Measurements from ENCODE around the gene OOSP3. TPM values are rescaled to one million over a fixed set of nuclear protein-coding genes. Genes with fewer than 3 reads are reported as not detected.
"Not testable (repeated sequence)": the region's sequence is repeated elsewhere in the genome, so short reads cannot be mapped to it uniquely, and the experiment has no call there.

The OOSP3 gene
- total and polyA plus RNA-seq, 8 donors: not detected

GRCh38 chr11:59842316-59842715 is 36.3 kb upstream of the OOSP3 start:
- TF ChIP-seq, protein P1, sequence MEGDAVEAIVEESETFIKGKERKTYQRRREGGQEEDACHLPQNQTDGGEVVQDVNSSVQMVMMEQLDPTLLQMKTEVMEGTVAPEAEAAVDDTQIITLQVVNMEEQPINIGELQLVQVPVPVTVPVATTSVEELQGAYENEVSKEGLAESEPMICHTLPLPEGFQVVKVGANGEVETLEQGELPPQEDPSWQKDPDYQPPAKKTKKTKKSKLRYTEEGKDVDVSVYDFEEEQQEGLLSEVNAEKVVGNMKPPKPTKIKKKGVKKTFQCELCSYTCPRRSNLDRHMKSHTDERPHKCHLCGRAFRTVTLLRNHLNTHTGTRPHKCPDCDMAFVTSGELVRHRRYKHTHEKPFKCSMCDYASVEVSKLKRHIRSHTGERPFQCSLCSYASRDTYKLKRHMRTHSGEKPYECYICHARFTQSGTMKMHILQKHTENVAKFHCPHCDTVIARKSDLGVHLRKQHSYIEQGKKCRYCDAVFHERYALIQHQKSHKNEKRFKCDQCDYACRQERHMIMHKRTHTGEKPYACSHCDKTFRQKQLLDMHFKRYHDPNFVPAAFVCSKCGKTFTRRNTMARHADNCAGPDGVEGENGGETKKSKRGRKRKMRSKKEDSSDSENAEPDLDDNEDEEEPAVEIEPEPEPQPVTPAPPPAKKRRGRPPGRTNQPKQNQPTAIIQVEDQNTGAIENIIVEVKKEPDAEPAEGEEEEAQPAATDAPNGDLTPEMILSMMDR (IDR thresholded peaks at IDR 0.05): no peak
- Histone ChIP-seq H3K4me3 (no peak overlapping the region), H3K27me3 (no peaks in the 10 kb centered on the region), H3K36me3 (no peaks in the 10 kb centered on the region), H3K27ac (no peak overlapping the region), H3K9me3 (no peaks in the 10 kb centered on the region), H3K4me1 (no peaks in the 10 kb centered on the region)
- intact Hi-C loops (cut with DNase I): no loop called here
- no peak for ATAC-seq
- DNase-seq: no peak

DNA sequence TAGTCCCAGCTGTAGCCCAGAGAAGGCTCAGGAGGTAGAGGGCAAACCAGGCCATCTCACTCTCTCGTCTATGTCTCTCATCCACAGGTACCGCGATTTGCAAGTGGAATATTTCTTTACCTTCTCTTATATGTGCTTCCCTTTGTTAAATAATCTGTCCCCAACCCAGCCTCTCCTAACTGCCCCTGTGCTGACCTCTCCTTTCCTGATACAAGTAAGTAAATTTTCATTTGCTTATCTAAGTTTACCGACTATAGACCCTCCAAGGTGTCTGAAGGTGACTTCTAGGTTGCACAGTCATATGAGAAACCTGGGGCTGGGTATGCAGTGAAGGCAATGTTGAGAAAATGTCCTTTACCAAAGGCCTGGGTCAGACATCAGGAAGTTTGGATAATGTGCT is 33.2 kb upstream of the OOSP3 start, which contains the start of gene CBLIF:
Gene CBLIF, minus strand, starts transcription at position 101 of the 400 bp plus-strand sequence. Its CDS starts 46 bp downstream, at position 55.
- no peak for DNase-seq
- no peak within 1 kb of the TSS for H3K27ac ChIP-seq
- H3K4me1 ChIP-seq: no peaks in the 10 kb centered on the region
- intact Hi-C loops (cut with DNase I): no loop called here
- TF ChIP-seq, protein P1 (IDR thresholded peaks at IDR 0.05): no peak
- no peak for ATAC-seq
- H3K36me3 ChIP-seq: no peaks in the 10 kb centered on the region
- H3K27me3 ChIP-seq: no peaks in the 10 kb centered on the region
- no peak within 1 kb of the TSS for H3K4me3 ChIP-seq
- no peaks in the 10 kb centered on the region for H3K9me3 ChIP-seq

- intact Hi-C loops (cut with DNase I): no loop called here
- no peak overlapping the region for H3K4me3 ChIP-seq
- no peaks in the 10 kb centered on the region for H3K36me3 ChIP-seq
- no peak overlapping the region for H3K27ac ChIP-seq
- DNase-seq (no peak), ATAC-seq (no peak)
- no peaks in the 10 kb centered on the region for H3K27me3 ChIP-seq
- H3K4me1 ChIP-seq: no peaks in the 10 kb centered on the region
- TF ChIP-seq, protein P1 (IDR thresholded peaks at IDR 0.05): no peak
- H3K9me3 ChIP-seq: no peaks in the 10 kb centered on the region
These were observed 32.0 kb upstream of the OOSP3 start for GRCh38 chr11:59846556-59846955.

GRCh38 chr11:59847626-59848025 is 31.0 kb upstream of the OOSP3 start:
- H3K36me3 ChIP-seq: no peaks in the 10 kb centered on the region
- H3K9me3 ChIP-seq: no peaks in the 10 kb centered on the region
- no peaks in the 10 kb centered on the region for H3K4me1 ChIP-seq
- TF ChIP-seq, protein P1 (IDR thresholded peaks at IDR 0.05): no peak
- no peak overlapping the region for H3K27ac ChIP-seq
- H3K4me3 ChIP-seq: no peak overlapping the region
- ATAC-seq: no peak
- no peak for DNase-seq
- no peaks in the 10 kb centered on the region for H3K27me3 ChIP-seq
- intact Hi-C loops (cut with DNase I): no loop called here

DNA sequence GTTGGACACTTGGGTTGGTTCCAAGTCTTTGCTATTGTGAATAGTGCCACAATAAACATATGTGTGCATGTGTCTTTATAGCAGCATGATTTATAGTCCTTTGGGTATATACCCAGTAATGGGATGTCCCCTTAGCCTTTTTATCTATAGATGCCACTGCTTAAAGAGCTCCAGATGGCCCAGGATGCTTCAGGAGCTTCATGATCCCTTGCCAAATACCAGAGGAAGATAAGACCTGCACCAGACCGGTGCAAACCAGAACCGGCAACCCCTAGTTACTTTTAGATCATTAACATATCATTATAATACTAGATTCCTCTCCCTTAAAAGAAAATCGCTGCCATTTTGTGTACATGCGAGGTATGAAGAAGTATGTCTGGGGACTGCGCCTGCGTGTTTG is 30.1 kb upstream of the OOSP3 start:
- ATAC-seq; H3K4me3 ChIP-seq; H3K4me1 ChIP-seq; H3K9me3 ChIP-seq; H3K36me3 ChIP-seq; DNase-seq; intact Hi-C loops (cut with DNase I); H3K27me3 ChIP-seq: not testable (repeated sequence)
- H3K27ac ChIP-seq: peak overlapping the region in 1 of 2 donors; percentile 57

- ATAC-seq: no peak
- no peak overlapping the region for H3K4me3 ChIP-seq
- DNase-seq: no peak
- intact Hi-C loops (cut with DNase I): no loop called here
- TF ChIP-seq, protein P1 (IDR thresholded peaks at IDR 0.05): no peak
- no peaks in the 10 kb centered on the region for H3K4me1 ChIP-seq
- H3K9me3 ChIP-seq: no peaks in the 10 kb centered on the region
- no peaks in the 10 kb centered on the region for H3K27me3 ChIP-seq
- peak overlapping the region in 1 of 2 donors; percentile 57 for H3K27ac ChIP-seq
- no peaks in the 10 kb centered on the region for H3K36me3 ChIP-seq
These were observed 29.5 kb upstream of the OOSP3 start for GRCh38 chr11:59849129-59849528.

- intact Hi-C loops (cut with DNase I); DNase-seq; H3K36me3 ChIP-seq; H3K9me3 ChIP-seq; H3K4me3 ChIP-seq; ATAC-seq; H3K4me1 ChIP-seq; H3K27me3 ChIP-seq: not testable (repeated sequence)
- peak overlapping the region in 1 of 2 donors; percentile 57 for H3K27ac ChIP-seq
These were observed 29.0 kb upstream of the OOSP3 start for GRCh38 chr11:59849551-59849950.

DNA sequence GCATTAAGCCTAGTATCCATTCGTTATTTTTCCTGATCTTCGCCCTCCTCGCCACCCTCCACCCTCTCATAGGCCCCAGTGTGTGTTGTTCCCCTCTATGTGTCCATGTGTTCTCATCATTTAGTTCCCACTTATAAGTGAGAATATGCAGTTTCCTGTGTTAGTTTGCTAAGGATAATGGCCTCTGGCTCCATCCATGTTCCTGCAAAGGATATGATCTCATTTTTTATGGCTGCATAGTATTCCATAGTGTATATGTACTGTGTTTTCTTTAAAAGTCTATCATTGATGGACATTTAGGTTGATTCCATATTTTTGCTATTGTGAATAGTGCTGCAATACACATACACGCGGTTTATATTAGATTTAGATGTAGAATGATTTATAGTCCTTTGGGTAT is 27.2 kb upstream of the OOSP3 start:
- H3K4me3 ChIP-seq; DNase-seq; intact Hi-C loops (cut with DNase I); H3K36me3 ChIP-seq; ATAC-seq; H3K9me3 ChIP-seq; H3K27ac ChIP-seq; H3K27me3 ChIP-seq; H3K4me1 ChIP-seq: not testable (repeated sequence)
